GM23338 (cell line): ENCODE measurements around the gene BCKDK. TPM values are rescaled to one million over a fixed set of nuclear protein-coding genes. Genes with fewer than 3 reads are reported as not detected.

Source experiments
- ATAC-seq: fragments of 200-7000 bp; cut with Tn5 transposase; 3 replicates; pipeline ENCODE4 v1.9.1; 2020
- DNase-seq: peaks from one replicate; pipeline ENCODE4 v3.0.0-alpha.2; 2015; ENCODE audit warnings: low spot score
- H2AFZ ChIP-seq: fragments of 200-600 bp; sonication (generic); 2 replicates; pipeline ENCODE4 v1.8.0; 2016; ENCODE audit warnings: antibody characterized with exemption, mild to moderate bottlenecking, moderate library complexity
- H3F3A ChIP-seq: fragments of 200-600 bp; sonication (generic); replicated peaks from 2 replicates; pipeline ENCODE4 v1.8.0; 2017; ENCODE audit warnings: antibody characterized with exemption, mixed run types, low read depth
- H3K27ac ChIP-seq: fragments of 200-600 bp; sonication (generic); 2 replicates; pipeline ENCODE4 v1.6.1; 2016; ENCODE audit warnings: low read depth
- H3K27me3 ChIP-seq: fragments of 200-600 bp; sonication (generic); 2 replicates; pipeline ENCODE4 v1.8.0; 2016; ENCODE audit warnings: mild to moderate bottlenecking, mixed run types, moderate library complexity; ENCODE audit not compliant: insufficient read depth
- H3K36me3 ChIP-seq: fragments of 200-600 bp; sonication (generic); 2 replicates; pipeline ENCODE4 v1.8.0; 2016; ENCODE audit warnings: mild to moderate bottlenecking; ENCODE audit not compliant: insufficient read depth
- H3K4me1 ChIP-seq: fragments of 200-600 bp; sonication (generic); 2 replicates; pipeline ENCODE4 v1.8.0; 2016; ENCODE audit warnings: mild to moderate bottlenecking, moderate library complexity; ENCODE audit not compliant: insufficient read depth
- H3K4me2 ChIP-seq: fragments of 200-600 bp; sonication (generic); 2 replicates; pipeline ENCODE4 v1.7.1; 2017; ENCODE audit warnings: mixed run types
- H3K4me3 ChIP-seq: fragments of 200-600 bp; sonication (generic); 2 replicates; pipeline ENCODE4 v1.6.1; 2016; ENCODE audit warnings: mixed run types
- H3K79me2 ChIP-seq: fragments of 200-600 bp; sonication (generic); replicated peaks from 2 replicates; pipeline ENCODE4 v1.8.0; 2017; ENCODE audit warnings: mild to moderate bottlenecking; ENCODE audit not compliant: insufficient read depth
- H3K9me2 ChIP-seq: fragments of 200-600 bp; sonication (generic); 2 replicates; pipeline ENCODE4 v1.8.0; 2017; ENCODE audit not compliant: insufficient read depth
- H4K20me1 ChIP-seq: fragments of 200-600 bp; sonication (generic); replicated peaks from 2 replicates; pipeline ENCODE4 v1.8.0; 2017; ENCODE audit warnings: mild to moderate bottlenecking; ENCODE audit not compliant: insufficient read depth
- H3K27ac Mint-ChIP-seq: 2 replicates; pipeline ENCODE4 v1.8.0; 2020; ENCODE audit warnings: inconsistent platforms, mild to moderate bottlenecking, moderate library complexity, mixed read lengths
- H3K27me3 Mint-ChIP-seq: 3 replicates; pipeline ENCODE4 v1.8.0; 2022; ENCODE audit warnings: low read depth, mild to moderate bottlenecking, moderate library complexity, mixed read lengths, inconsistent platforms; ENCODE audit not compliant: insufficient read depth, poor library complexity
- H3K36me3 Mint-ChIP-seq: 3 replicates; pipeline ENCODE4 v1.8.0; 2021; ENCODE audit warnings: low read depth, mild to moderate bottlenecking, inconsistent platforms, moderate library complexity, mixed read lengths
- H3K4me1 Mint-ChIP-seq: 3 replicates; pipeline ENCODE4 v1.8.0; 2020; ENCODE audit warnings: mild to moderate bottlenecking, inconsistent platforms, mixed read lengths
- H3K4me3 Mint-ChIP-seq: 3 replicates; pipeline ENCODE4 v1.8.0; 2021; ENCODE audit warnings: moderate library complexity, mild to moderate bottlenecking, inconsistent platforms, mixed read lengths
- H3K9me3 Mint-ChIP-seq: 3 replicates; pipeline ENCODE4 v1.8.0; 2020; ENCODE audit warnings: moderate library complexity, mild to moderate bottlenecking, inconsistent platforms, mixed read lengths
- CREB1 ChIP-seq: fragments of 250-450 bp; sonication (Bioruptor Pico); IDR thresholded peaks from 2 replicates; pipeline ENCODE4 v1.5.0; 2020; ENCODE audit warnings: low read depth, mild to moderate bottlenecking, moderate library complexity
- EZH2 ChIP-seq: fragments of 200-600 bp; sonication (generic); IDR thresholded peaks from one replicate; pipeline ENCODE4 v1.8.0; 2017; ENCODE audit warnings: antibody characterized with exemption, mild to moderate bottlenecking, low read depth; ENCODE audit not compliant: unreplicated experiment
- EZH2phosphoT487 ChIP-seq: fragments of 200-600 bp; sonication (generic); IDR thresholded peaks from one replicate; pipeline ENCODE4 v1.8.1; 2018; ENCODE audit warnings: antibody characterized with exemption; ENCODE audit not compliant: unreplicated experiment
- JUNB ChIP-seq: IDR thresholded peaks from one replicate; pipeline ENCODE4 v1.6.1; 2016; ENCODE audit warnings: antibody characterized with exemption; ENCODE audit not compliant: unreplicated experiment
- NANOG ChIP-seq: IDR thresholded peaks from 2 replicates; pipeline ENCODE4 v1.6.1; 2016; ENCODE audit warnings: antibody characterized with exemption, borderline replicate concordance
- POLR2AphosphoS5 ChIP-seq: IDR thresholded peaks from 2 replicates; pipeline ENCODE4 v1.6.1; 2016; ENCODE audit warnings: antibody characterized with exemption, low read depth
- ZNF331 ChIP-seq: fragments of 250-450 bp; sonication (Bioruptor Pico); IDR thresholded peaks from 2 replicates; pipeline ENCODE4 v1.5.0; 2020; ENCODE audit warnings: low read depth, mild to moderate bottlenecking, moderate library complexity
- polyA plus RNA-seq: library from polyadenylated mRNA; unstranded; fragments of >200 nt; fragmentation: Nextera tagmentation; extraction: Ambion mirVana; gene quantifications from 2 replicates; pipeline ENCODE4 v1.2.1, GENCODE V29; 2016
- total RNA-seq: library from RNA; depleted of rRNA; stranded (reverse); fragments of >200 nt; shearing (Covaris generic); gene quantifications from 2 replicates; pipeline ENCODE4 v1.2.3, GENCODE V29; 2014
- TF ChIP-seq, protein P1 (sequence below), 2 experiments: fragments of 200-600 bp in 1 of 2; sonication (generic) in 1 of 2; conservative IDR thresholded peaks; 2 replicates each; pipeline versions ENCODE4 v1.5.1 to v1.6.1; 2016 to 2017; ENCODE audit warnings: antibody characterized with exemption in 2 of 2, low read depth in 2 of 2, mild to moderate bottlenecking in 2 of 2, moderate library complexity in 1 of 2
- TF ChIP-seq, protein P2 (sequence below): IDR thresholded peaks from one replicate; pipeline ENCODE4 v1.6.1; 2018; ENCODE audit warnings: antibody characterized with exemption; ENCODE audit not compliant: unreplicated experiment
- TF ChIP-seq, protein P3 (sequence below): fragments of 250-450 bp; sonication (Bioruptor Pico); IDR thresholded peaks from 2 replicates; pipeline ENCODE4 v1.5.0; 2020; ENCODE audit warnings: mild to moderate bottlenecking, moderate library complexity
- TF ChIP-seq, protein P4 (sequence below): IDR thresholded peaks from 2 replicates; pipeline ENCODE4 v1.6.1; 2016; ENCODE audit warnings: antibody characterized with exemption

The BCKDK gene
- total and polyA plus RNA-seq, 2 experiments from 2014 or later, result 36.1 to 58.9 TPM

DNA sequence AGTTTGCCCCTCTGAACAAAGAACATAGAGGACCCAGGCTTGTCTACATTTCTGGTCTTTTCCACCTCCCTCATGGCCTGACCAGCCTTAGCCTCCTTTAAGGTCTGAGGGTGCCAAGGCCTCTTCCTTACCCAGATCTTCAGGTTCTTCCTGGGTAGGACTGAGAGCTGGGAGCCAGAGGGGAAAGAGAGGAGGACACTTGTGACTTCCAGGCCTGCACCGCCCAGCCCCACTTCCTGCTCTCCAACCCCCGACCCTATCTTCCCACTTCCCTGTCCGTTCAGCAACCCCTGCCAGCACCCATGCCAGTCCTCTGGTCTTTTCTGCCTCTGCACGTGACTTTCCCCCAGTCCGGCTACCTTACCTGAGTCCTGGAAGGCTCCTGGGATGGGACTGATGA is 41.1 kb downstream of the BCKDK start:
- Mint-ChIP-seq H3K4me1 (peaks cover 20% of the 10 kb centered on the region), H3K36me3 (no peaks in the 10 kb centered on the region; the same call in 2 of the 3 replicates), H3K27me3 (peaks cover 26% of the 10 kb centered on the region), H3K27ac (no peak overlapping the region), H3K4me3 (no peak overlapping the region), H3K9me3 (no peaks in the 10 kb centered on the region; the same call in 2 of the 3 replicates)
- no peak overlapping the region for H3K27ac ChIP-seq
- no peaks in the 10 kb centered on the region for H3K9me2 ChIP-seq
- H3K4me3 ChIP-seq, result no peak overlapping the region; the same call in 1 of the 2 replicates
- TF ChIP-seq, protein P1, sequence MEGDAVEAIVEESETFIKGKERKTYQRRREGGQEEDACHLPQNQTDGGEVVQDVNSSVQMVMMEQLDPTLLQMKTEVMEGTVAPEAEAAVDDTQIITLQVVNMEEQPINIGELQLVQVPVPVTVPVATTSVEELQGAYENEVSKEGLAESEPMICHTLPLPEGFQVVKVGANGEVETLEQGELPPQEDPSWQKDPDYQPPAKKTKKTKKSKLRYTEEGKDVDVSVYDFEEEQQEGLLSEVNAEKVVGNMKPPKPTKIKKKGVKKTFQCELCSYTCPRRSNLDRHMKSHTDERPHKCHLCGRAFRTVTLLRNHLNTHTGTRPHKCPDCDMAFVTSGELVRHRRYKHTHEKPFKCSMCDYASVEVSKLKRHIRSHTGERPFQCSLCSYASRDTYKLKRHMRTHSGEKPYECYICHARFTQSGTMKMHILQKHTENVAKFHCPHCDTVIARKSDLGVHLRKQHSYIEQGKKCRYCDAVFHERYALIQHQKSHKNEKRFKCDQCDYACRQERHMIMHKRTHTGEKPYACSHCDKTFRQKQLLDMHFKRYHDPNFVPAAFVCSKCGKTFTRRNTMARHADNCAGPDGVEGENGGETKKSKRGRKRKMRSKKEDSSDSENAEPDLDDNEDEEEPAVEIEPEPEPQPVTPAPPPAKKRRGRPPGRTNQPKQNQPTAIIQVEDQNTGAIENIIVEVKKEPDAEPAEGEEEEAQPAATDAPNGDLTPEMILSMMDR (conservative IDR thresholded peaks at IDR 0.05; ENCODE audit: low read depth in 2 of 2), result no peak
- no peak for TF ChIP-seq POLR2AphosphoS5
- TF ChIP-seq, protein P2, sequence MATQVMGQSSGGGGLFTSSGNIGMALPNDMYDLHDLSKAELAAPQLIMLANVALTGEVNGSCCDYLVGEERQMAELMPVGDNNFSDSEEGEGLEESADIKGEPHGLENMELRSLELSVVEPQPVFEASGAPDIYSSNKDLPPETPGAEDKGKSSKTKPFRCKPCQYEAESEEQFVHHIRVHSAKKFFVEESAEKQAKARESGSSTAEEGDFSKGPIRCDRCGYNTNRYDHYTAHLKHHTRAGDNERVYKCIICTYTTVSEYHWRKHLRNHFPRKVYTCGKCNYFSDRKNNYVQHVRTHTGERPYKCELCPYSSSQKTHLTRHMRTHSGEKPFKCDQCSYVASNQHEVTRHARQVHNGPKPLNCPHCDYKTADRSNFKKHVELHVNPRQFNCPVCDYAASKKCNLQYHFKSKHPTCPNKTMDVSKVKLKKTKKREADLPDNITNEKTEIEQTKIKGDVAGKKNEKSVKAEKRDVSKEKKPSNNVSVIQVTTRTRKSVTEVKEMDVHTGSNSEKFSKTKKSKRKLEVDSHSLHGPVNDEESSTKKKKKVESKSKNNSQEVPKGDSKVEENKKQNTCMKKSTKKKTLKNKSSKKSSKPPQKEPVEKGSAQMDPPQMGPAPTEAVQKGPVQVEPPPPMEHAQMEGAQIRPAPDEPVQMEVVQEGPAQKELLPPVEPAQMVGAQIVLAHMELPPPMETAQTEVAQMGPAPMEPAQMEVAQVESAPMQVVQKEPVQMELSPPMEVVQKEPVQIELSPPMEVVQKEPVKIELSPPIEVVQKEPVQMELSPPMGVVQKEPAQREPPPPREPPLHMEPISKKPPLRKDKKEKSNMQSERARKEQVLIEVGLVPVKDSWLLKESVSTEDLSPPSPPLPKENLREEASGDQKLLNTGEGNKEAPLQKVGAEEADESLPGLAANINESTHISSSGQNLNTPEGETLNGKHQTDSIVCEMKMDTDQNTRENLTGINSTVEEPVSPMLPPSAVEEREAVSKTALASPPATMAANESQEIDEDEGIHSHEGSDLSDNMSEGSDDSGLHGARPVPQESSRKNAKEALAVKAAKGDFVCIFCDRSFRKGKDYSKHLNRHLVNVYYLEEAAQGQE, result no peak
- TF ChIP-seq ZNF331 (CRISPR knock-in tag), result no peak
- no peak for TF ChIP-seq CREB1 (CRISPR knock-in tag)
- TF ChIP-seq NANOG, result no peak
- no peak for TF ChIP-seq JUNB
- TF ChIP-seq EZH2phosphoT487, result no peak
- TF ChIP-seq, protein P3, sequence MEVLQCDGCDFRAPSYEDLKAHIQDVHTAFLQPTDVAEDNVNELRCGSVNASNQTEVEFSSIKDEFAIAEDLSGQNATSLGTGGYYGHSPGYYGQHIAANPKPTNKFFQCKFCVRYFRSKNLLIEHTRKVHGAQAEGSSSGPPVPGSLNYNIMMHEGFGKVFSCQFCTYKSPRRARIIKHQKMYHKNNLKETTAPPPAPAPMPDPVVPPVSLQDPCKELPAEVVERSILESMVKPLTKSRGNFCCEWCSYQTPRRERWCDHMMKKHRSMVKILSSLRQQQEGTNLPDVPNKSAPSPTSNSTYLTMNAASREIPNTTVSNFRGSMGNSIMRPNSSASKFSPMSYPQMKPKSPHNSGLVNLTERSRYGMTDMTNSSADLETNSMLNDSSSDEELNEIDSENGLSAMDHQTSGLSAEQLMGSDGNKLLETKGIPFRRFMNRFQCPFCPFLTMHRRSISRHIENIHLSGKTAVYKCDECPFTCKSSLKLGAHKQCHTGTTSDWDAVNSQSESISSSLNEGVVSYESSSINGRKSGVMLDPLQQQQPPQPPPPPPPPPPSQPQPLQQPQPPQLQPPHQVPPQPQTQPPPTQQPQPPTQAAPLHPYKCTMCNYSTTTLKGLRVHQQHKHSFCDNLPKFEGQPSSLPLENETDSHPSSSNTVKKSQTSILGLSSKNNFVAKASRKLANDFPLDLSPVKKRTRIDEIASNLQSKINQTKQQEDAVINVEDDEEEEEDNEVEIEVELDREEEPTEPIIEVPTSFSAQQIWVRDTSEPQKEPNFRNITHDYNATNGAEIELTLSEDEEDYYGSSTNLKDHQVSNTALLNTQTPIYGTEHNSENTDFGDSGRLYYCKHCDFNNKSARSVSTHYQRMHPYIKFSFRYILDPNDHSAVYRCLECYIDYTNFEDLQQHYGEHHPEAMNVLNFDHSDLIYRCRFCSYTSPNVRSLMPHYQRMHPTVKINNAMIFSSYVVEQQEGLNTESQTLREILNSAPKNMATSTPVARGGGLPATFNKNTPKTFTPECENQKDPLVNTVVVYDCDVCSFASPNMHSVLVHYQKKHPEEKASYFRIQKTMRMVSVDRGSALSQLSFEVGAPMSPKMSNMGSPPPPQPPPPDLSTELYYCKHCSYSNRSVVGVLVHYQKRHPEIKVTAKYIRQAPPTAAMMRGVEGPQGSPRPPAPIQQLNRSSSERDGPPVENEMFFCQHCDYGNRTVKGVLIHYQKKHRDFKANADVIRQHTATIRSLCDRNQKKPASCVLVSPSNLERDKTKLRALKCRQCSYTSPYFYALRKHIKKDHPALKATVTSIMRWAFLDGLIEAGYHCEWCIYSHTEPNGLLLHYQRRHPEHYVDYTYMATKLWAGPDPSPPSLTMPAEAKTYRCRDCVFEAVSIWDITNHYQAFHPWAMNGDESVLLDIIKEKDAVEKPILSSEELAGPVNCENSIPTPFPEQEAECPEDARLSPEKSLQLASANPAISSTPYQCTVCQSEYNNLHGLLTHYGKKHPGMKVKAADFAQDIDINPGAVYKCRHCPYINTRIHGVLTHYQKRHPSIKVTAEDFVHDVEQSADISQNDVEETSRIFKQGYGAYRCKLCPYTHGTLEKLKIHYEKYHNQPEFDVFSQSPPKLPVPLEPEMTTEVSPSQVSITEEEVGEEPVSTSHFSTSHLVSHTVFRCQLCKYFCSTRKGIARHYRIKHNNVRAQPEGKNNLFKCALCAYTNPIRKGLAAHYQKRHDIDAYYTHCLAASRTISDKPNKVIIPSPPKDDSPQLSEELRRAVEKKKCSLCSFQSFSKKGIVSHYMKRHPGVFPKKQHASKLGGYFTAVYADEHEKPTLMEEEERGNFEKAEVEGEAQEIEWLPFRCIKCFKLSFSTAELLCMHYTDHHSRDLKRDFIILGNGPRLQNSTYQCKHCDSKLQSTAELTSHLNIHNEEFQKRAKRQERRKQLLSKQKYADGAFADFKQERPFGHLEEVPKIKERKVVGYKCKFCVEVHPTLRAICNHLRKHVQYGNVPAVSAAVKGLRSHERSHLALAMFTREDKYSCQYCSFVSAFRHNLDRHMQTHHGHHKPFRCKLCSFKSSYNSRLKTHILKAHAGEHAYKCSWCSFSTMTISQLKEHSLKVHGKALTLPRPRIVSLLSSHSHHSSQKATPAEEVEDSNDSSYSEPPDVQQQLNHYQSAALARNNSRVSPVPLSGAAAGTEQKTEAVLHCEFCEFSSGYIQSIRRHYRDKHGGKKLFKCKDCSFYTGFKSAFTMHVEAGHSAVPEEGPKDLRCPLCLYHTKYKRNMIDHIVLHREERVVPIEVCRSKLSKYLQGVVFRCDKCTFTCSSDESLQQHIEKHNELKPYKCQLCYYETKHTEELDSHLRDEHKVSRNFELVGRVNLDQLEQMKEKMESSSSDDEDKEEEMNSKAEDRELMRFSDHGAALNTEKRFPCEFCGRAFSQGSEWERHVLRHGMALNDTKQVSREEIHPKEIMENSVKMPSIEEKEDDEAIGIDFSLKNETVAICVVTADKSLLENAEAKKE (CRISPR knock-in tag), result no peak
- TF ChIP-seq EZH2, result no peak
- TF ChIP-seq, protein P4, sequence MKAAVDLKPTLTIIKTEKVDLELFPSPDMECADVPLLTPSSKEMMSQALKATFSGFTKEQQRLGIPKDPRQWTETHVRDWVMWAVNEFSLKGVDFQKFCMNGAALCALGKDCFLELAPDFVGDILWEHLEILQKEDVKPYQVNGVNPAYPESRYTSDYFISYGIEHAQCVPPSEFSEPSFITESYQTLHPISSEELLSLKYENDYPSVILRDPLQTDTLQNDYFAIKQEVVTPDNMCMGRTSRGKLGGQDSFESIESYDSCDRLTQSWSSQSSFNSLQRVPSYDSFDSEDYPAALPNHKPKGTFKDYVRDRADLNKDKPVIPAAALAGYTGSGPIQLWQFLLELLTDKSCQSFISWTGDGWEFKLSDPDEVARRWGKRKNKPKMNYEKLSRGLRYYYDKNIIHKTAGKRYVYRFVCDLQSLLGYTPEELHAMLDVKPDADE, result no peak
- peaks cover 14% of the 10 kb centered on the region for H3K4me1 ChIP-seq
- no peak for DNase-seq
- 0 out of 2 replicates have a peak, but pooled peaks cover 2% of the 10 kb centered on the region for H3F3A ChIP-seq
- H4K20me1 ChIP-seq, result no peaks in the 10 kb centered on the region
- no peak for ATAC-seq
- H3K27me3 ChIP-seq, result peaks cover 28% of the 10 kb centered on the region
- peak overlapping the region; percentile 86; the same call in 1 of the 2 replicates for H3K4me2 ChIP-seq
- no peaks in the 10 kb centered on the region for H3K79me2 ChIP-seq
- H2AFZ ChIP-seq, result 0 out of 2 replicates have a peak overlapping the region, but pooled peaks have one; percentile 10
- H3K36me3 ChIP-seq, result no peaks in the 10 kb centered on the region; the same call in 1 of the 2 replicates
